ENCODE data around the gene ERAL1.

Gene ERAL1

GRCh38 chr17:28857905-28858800 is 3.3 kb downstream of the ERAL1 start:
- no peak overlapping the region for H2BK120ac ChIP-seq (ENCODE audit: low read depth, low read length)
- H2BK15ac ChIP-seq (ENCODE audit: low read length): no peak overlapping the region
- H3K4ac ChIP-seq (ENCODE audit: low read length): no peak overlapping the region
- no peak overlapping the region for H2BK12ac ChIP-seq (ENCODE audit: low read length)
- WGBS, 2 donors (ENCODE audit: extremely low coverage in 2 of 2, insufficient read length in 2 of 2, insufficient replicate concordance in 1 of 2): no CpG with 5 or more reads among the region's 3 CpGs
- no peaks in the 10 kb centered on the region for H3K27me3 ChIP-seq (ENCODE audit: control insufficient read depth in 3 of 3, insufficient read depth in 3 of 3, low read depth in 1 of 3, low read length in 3 of 3)
- H3K4me3 ChIP-seq (ENCODE audit: low read length in 2 of 2): no peak overlapping the region
- H3K27ac ChIP-seq (replicated peaks; ENCODE audit: low read length): no peak overlapping the region
- no peak overlapping the region for H3K23ac ChIP-seq (ENCODE audit: low read depth, low read length, poor library complexity)
- H3K36me3 ChIP-seq (replicated peaks in 1 of 2; ENCODE audit: control insufficient read depth in 2 of 2, insufficient read depth in 2 of 2, low read length in 2 of 2): peaks cover 26 to 44% of the 10 kb centered on the region in 2 donors
- no peaks in the 10 kb centered on the region for H3K9me3 ChIP-seq (replicated peaks in 1 of 2; ENCODE audit: control insufficient read depth in 2 of 2, insufficient read depth in 1 of 2, low read depth in 1 of 2, low read length in 2 of 2)
- no peak overlapping the region for H3K14ac ChIP-seq (ENCODE audit: low read length)
- DNase-seq (ENCODE audit: low spot score): no peak
- no peak overlapping the region for H3K4me2 ChIP-seq (ENCODE audit: insufficient read depth, low read length, poor library complexity, severe bottlenecking)
- no peak overlapping the region for H4K91ac ChIP-seq (ENCODE audit: low read depth, low read length, poor library complexity)
- H2AK5ac ChIP-seq (ENCODE audit: low read depth, low read length): no peak overlapping the region
- H2BK5ac ChIP-seq (ENCODE audit: low read length): no peak overlapping the region
- no peak overlapping the region for H3K9ac ChIP-seq (ENCODE audit: low read depth, low read length, poor library complexity)
- H4K8ac ChIP-seq (ENCODE audit: low read depth, low read length): no peak overlapping the region
- no peaks in the 10 kb centered on the region for H3K79me1 ChIP-seq (ENCODE audit: low read depth, low read length)
- no peak overlapping the region for H2AFZ ChIP-seq (ENCODE audit: low read length)
- peaks cover 3 to 5% of the 10 kb centered on the region in 2 donors for H3K4me1 ChIP-seq (ENCODE audit: control insufficient read depth in 2 of 2, insufficient read depth in 1 of 2, low read depth in 1 of 2, low read length in 2 of 2)
- H3K18ac ChIP-seq (ENCODE audit: low read length): no peak overlapping the region

- no peak overlapping the region for H4K91ac ChIP-seq (ENCODE audit: low read depth, low read length, poor library complexity)
- no peak overlapping the region for H4K8ac ChIP-seq (ENCODE audit: low read depth, low read length)
- no peak overlapping the region for H2AFZ ChIP-seq (ENCODE audit: low read length)
- H3K27me3 ChIP-seq (ENCODE audit: control insufficient read depth in 3 of 3, insufficient read depth in 3 of 3, low read depth in 1 of 3, low read length in 3 of 3): no peaks in the 10 kb centered on the region
- H3K27ac ChIP-seq (replicated peaks; ENCODE audit: low read length): no peak overlapping the region
- H3K9ac ChIP-seq (ENCODE audit: low read depth, low read length, poor library complexity): no peak overlapping the region
- H3K4me2 ChIP-seq (ENCODE audit: insufficient read depth, low read length, poor library complexity, severe bottlenecking): no peak overlapping the region
- H3K23ac ChIP-seq (ENCODE audit: low read depth, low read length, poor library complexity): no peak overlapping the region
- H3K18ac ChIP-seq (ENCODE audit: low read length): no peak overlapping the region
- H3K4ac ChIP-seq (ENCODE audit: low read length): no peak overlapping the region
- no peak overlapping the region for H3K14ac ChIP-seq (ENCODE audit: low read length)
- no peak overlapping the region for H3K4me3 ChIP-seq (ENCODE audit: low read length in 2 of 2)
- no peak overlapping the region for H2AK5ac ChIP-seq (ENCODE audit: low read depth, low read length)
- no peak overlapping the region for H2BK15ac ChIP-seq (ENCODE audit: low read length)
- H3K4me1 ChIP-seq (ENCODE audit: control insufficient read depth in 2 of 2, insufficient read depth in 1 of 2, low read depth in 1 of 2, low read length in 2 of 2): peaks cover 3 to 5% of the 10 kb centered on the region in 2 donors
- no peak overlapping the region for H2BK12ac ChIP-seq (ENCODE audit: low read length)
- peaks cover 26 to 44% of the 10 kb centered on the region in 2 donors for H3K36me3 ChIP-seq (replicated peaks in 1 of 2; ENCODE audit: control insufficient read depth in 2 of 2, insufficient read depth in 2 of 2, low read length in 2 of 2)
- no peaks in the 10 kb centered on the region for H3K9me3 ChIP-seq (replicated peaks in 1 of 2; ENCODE audit: control insufficient read depth in 2 of 2, insufficient read depth in 1 of 2, low read depth in 1 of 2, low read length in 2 of 2)
- no peak for DNase-seq (ENCODE audit: low spot score)
- whole genome bisulfite sequencing, 2 donors (ENCODE audit: extremely low coverage in 2 of 2, insufficient read length in 2 of 2, insufficient replicate concordance in 1 of 2): no CpG with 5 or more reads among the region's 2 CpGs
- H2BK5ac ChIP-seq (ENCODE audit: low read length): no peak overlapping the region
- no peaks in the 10 kb centered on the region for H3K79me1 ChIP-seq (ENCODE audit: low read depth, low read length)
- H2BK120ac ChIP-seq (ENCODE audit: low read depth, low read length): no peak overlapping the region
Observed at GRCh38 chr17:28858801-28859355, 4.1 kb downstream of the ERAL1 start.

- no peak overlapping the region for H2AFZ ChIP-seq (ENCODE audit: low read length)
- no CpG with 5 or more reads among the region's 4 CpGs for WGBS, 2 donors (ENCODE audit: extremely low coverage in 2 of 2, insufficient read length in 2 of 2, insufficient replicate concordance in 1 of 2)
Observed at GRCh38 chr17:28860363-28860808, 5.6 kb downstream of the ERAL1 start.

More at GRCh38 chr17:28860363-28860808, 5.6 kb downstream of the ERAL1 start:
- no peak overlapping the region for H3K23ac ChIP-seq (ENCODE audit: low read depth, low read length, poor library complexity)
- no peaks in the 10 kb centered on the region for H3K9me3 ChIP-seq (replicated peaks in 1 of 2; ENCODE audit: control insufficient read depth in 2 of 2, insufficient read depth in 1 of 2, low read depth in 1 of 2, low read length in 2 of 2)
- H3K14ac ChIP-seq (ENCODE audit: low read length): no peak overlapping the region
- H3K27ac ChIP-seq (replicated peaks; ENCODE audit: low read length): no peak overlapping the region
- no peak overlapping the region for H3K4me3 ChIP-seq (ENCODE audit: low read length in 2 of 2)
- H3K36me3 ChIP-seq (replicated peaks in 1 of 2; ENCODE audit: control insufficient read depth in 2 of 2, insufficient read depth in 2 of 2, low read length in 2 of 2): peaks cover 26 to 44% of the 10 kb centered on the region in 2 donors
- no peak overlapping the region for H2AK5ac ChIP-seq (ENCODE audit: low read depth, low read length)
- no peak overlapping the region for H2BK5ac ChIP-seq (ENCODE audit: low read length)
- H3K4me2 ChIP-seq (ENCODE audit: insufficient read depth, low read length, poor library complexity, severe bottlenecking): no peak overlapping the region
- H3K9ac ChIP-seq (ENCODE audit: low read depth, low read length, poor library complexity): no peak overlapping the region
- no peak overlapping the region for H4K91ac ChIP-seq (ENCODE audit: low read depth, low read length, poor library complexity)
- peaks cover 1 to 3% of the 10 kb centered on the region in 2 donors for H3K4me1 ChIP-seq (ENCODE audit: control insufficient read depth in 2 of 2, insufficient read depth in 1 of 2, low read depth in 1 of 2, low read length in 2 of 2)
- no peak overlapping the region for H2BK12ac ChIP-seq (ENCODE audit: low read length)
- H2BK15ac ChIP-seq (ENCODE audit: low read length): no peak overlapping the region
- H3K27me3 ChIP-seq (ENCODE audit: control insufficient read depth in 3 of 3, insufficient read depth in 3 of 3, low read depth in 1 of 3, low read length in 3 of 3): no peaks in the 10 kb centered on the region
- H3K4ac ChIP-seq (ENCODE audit: low read length): no peak overlapping the region
- H3K79me1 ChIP-seq (ENCODE audit: low read depth, low read length): no peaks in the 10 kb centered on the region
- H3K18ac ChIP-seq (ENCODE audit: low read length): no peak overlapping the region
- H4K8ac ChIP-seq (ENCODE audit: low read depth, low read length): no peak overlapping the region
- H2BK120ac ChIP-seq (ENCODE audit: low read depth, low read length): no peak overlapping the region
- DNase-seq (ENCODE audit: low spot score): no peak
